Activated naive CD8-positive, alpha-beta T cell treated with anti-CD3 and anti-CD28 coated beads for 36 hours (primary cell): ENCODE data around the gene PSPN. TPM values are rescaled to one million over a fixed set of nuclear protein-coding genes. Genes with fewer than 3 reads are reported as not detected.
"Not testable (repeated sequence)": the region's sequence is repeated elsewhere in the genome, so short reads cannot be mapped to it uniquely, and the experiment has no call there.

Source experiments
- DNase-seq: peaks from one replicate; pipeline ENCODE4 v3.0.0; 2021
- H3K27ac Mint-ChIP-seq: one replicate; pipeline ENCODE4 v1.8.0; 2022; ENCODE audit warnings: mild to moderate bottlenecking, moderate library complexity, mixed read lengths
- H3K27me3 Mint-ChIP-seq: one replicate; pipeline ENCODE4 v1.8.0; 2022; ENCODE audit warnings: mild to moderate bottlenecking, mixed read lengths
- H3K36me3 Mint-ChIP-seq: one replicate; pipeline ENCODE4 v1.8.0; 2021; ENCODE audit warnings: mild to moderate bottlenecking, mixed read lengths
- H3K4me1 Mint-ChIP-seq: one replicate; pipeline ENCODE4 v1.8.0; 2021; ENCODE audit warnings: mixed read lengths
- H3K4me3 Mint-ChIP-seq: one replicate; pipeline ENCODE4 v1.8.0; 2022; ENCODE audit warnings: mild to moderate bottlenecking, moderate library complexity, mixed read lengths
- H3K9me3 Mint-ChIP-seq: one replicate; pipeline ENCODE4 v1.8.0; 2022; ENCODE audit warnings: mixed read lengths
- total RNA-seq, 2 experiments: library from RNA; stranded (reverse); gene quantifications; one replicate each; pipeline ENCODE4 v1.2.3, GENCODE V29; 2021

Gene PSPN
- total RNA-seq, 2 experiments from 2014 or later: 0.92 to 1.2 TPM

- no peaks in the 10 kb centered on the region for H3K27me3 Mint-ChIP-seq
- H3K36me3 Mint-ChIP-seq: peaks cover 5% of the 10 kb centered on the region
- no peaks in the 10 kb centered on the region for H3K4me1 Mint-ChIP-seq
- DNase-seq: no peak
- H3K9me3 Mint-ChIP-seq: no peaks in the 10 kb centered on the region
- H3K27ac Mint-ChIP-seq: no peak overlapping the region
- no peak overlapping the region for H3K4me3 Mint-ChIP-seq
Observed at GRCh38 chr19:6413291-6413690, 37.6 kb upstream of the PSPN start.

GRCh38 chr19:6412447-6413091 is 36.8 kb upstream of the PSPN start:
- H3K27ac Mint-ChIP-seq: no peak overlapping the region
- H3K4me1 Mint-ChIP-seq: no peaks in the 10 kb centered on the region
- peaks cover 5% of the 10 kb centered on the region for H3K36me3 Mint-ChIP-seq
- H3K9me3 Mint-ChIP-seq: no peaks in the 10 kb centered on the region
- no peak overlapping the region for H3K4me3 Mint-ChIP-seq
- H3K27me3 Mint-ChIP-seq: no peaks in the 10 kb centered on the region
- DNase-seq: peak; percentile 47

GRCh38 chr19:6412061-6412446 is 36.3 kb upstream of the PSPN start:
- H3K27me3 Mint-ChIP-seq: no peaks in the 10 kb centered on the region
- H3K27ac Mint-ChIP-seq: no peak overlapping the region
- H3K4me1 Mint-ChIP-seq: no peaks in the 10 kb centered on the region
- no peak for DNase-seq
- no peak overlapping the region for H3K4me3 Mint-ChIP-seq
- peaks cover 5% of the 10 kb centered on the region for H3K36me3 Mint-ChIP-seq
- H3K9me3 Mint-ChIP-seq: no peaks in the 10 kb centered on the region

GRCh38 chr19:6409346-6409745 is 33.6 kb upstream of the PSPN start:
- no peaks in the 10 kb centered on the region for H3K27me3 Mint-ChIP-seq
- no peak overlapping the region for H3K4me3 Mint-ChIP-seq
- H3K36me3 Mint-ChIP-seq: peaks cover 5% of the 10 kb centered on the region
- no peak for DNase-seq
- H3K4me1 Mint-ChIP-seq: no peaks in the 10 kb centered on the region
- no peaks in the 10 kb centered on the region for H3K9me3 Mint-ChIP-seq
- no peak overlapping the region for H3K27ac Mint-ChIP-seq

GRCh38 chr19:6406401-6406800 is 30.7 kb upstream of the PSPN start:
- no peak overlapping the region for H3K4me3 Mint-ChIP-seq
- H3K36me3 Mint-ChIP-seq: no peaks in the 10 kb centered on the region
- DNase-seq: no peak
- H3K4me1 Mint-ChIP-seq: no peaks in the 10 kb centered on the region
- no peak overlapping the region for H3K27ac Mint-ChIP-seq
- no peaks in the 10 kb centered on the region for H3K9me3 Mint-ChIP-seq
- no peaks in the 10 kb centered on the region for H3K27me3 Mint-ChIP-seq

GRCh38 chr19:6402837-6403608 is 27.3 kb upstream of the PSPN start:
- Mint-ChIP-seq H3K27me3 (no peaks in the 10 kb centered on the region), H3K9me3 (no peaks in the 10 kb centered on the region), H3K4me3 (no peak overlapping the region), H3K4me1 (no peaks in the 10 kb centered on the region), H3K36me3 (no peaks in the 10 kb centered on the region), H3K27ac (no peak overlapping the region)
- no peak for DNase-seq

GRCh38 chr19:6402058-6402457 is 26.3 kb upstream of the PSPN start:
- H3K4me1 Mint-ChIP-seq: no peaks in the 10 kb centered on the region
- H3K9me3 Mint-ChIP-seq: no peaks in the 10 kb centered on the region
- no peak overlapping the region for H3K27ac Mint-ChIP-seq
- no peak for DNase-seq
- H3K4me3 Mint-ChIP-seq: no peak overlapping the region
- H3K27me3 Mint-ChIP-seq: no peaks in the 10 kb centered on the region
- H3K36me3 Mint-ChIP-seq: no peaks in the 10 kb centered on the region

GRCh38 chr19:6400062-6400944 is 24.6 kb upstream of the PSPN start:
- not testable (repeated sequence) for DNase-seq, H3K4me1 Mint-ChIP-seq, H3K36me3 Mint-ChIP-seq, H3K27me3 Mint-ChIP-seq, H3K4me3 Mint-ChIP-seq, H3K9me3 Mint-ChIP-seq, H3K27ac Mint-ChIP-seq

- Mint-ChIP-seq H3K27me3 (no peaks in the 10 kb centered on the region), H3K9me3 (no peaks in the 10 kb centered on the region), H3K4me3 (no peak overlapping the region), H3K27ac (no peak overlapping the region), H3K36me3 (peaks cover 12% of the 10 kb centered on the region), H3K4me1 (peaks cover 8% of the 10 kb centered on the region)
- DNase-seq: no peak
Observed at GRCh38 chr19:6396305-6396704, 20.6 kb upstream of the PSPN start.

GRCh38 chr19:6394831-6395230 is 19.1 kb upstream of the PSPN start:
- Mint-ChIP-seq H3K4me1 (peaks cover 11% of the 10 kb centered on the region), H3K27me3 (no peaks in the 10 kb centered on the region), H3K36me3 (peaks cover 16% of the 10 kb centered on the region), H3K4me3 (no peak overlapping the region), H3K9me3 (no peaks in the 10 kb centered on the region), H3K27ac (no peak overlapping the region)
- DNase-seq: no peak

- Mint-ChIP-seq H3K36me3 (peaks cover 16% of the 10 kb centered on the region), H3K27ac (peak overlapping the region; percentile 94), H3K9me3 (no peaks in the 10 kb centered on the region), H3K27me3 (no peaks in the 10 kb centered on the region), H3K4me3 (peak overlapping the region; percentile 95), H3K4me1 (peaks cover 11% of the 10 kb centered on the region)
- no peak for DNase-seq
Observed at GRCh38 chr19:6393983-6394412, 18.3 kb upstream of the PSPN start.

- H3K27me3 Mint-ChIP-seq: no peaks in the 10 kb centered on the region
- H3K4me1 Mint-ChIP-seq: peaks cover 11% of the 10 kb centered on the region
- no peaks in the 10 kb centered on the region for H3K9me3 Mint-ChIP-seq
- H3K27ac Mint-ChIP-seq: peak within 1 kb of the TSS; percentile 94
- H3K4me3 Mint-ChIP-seq: peak within 1 kb of the TSS; percentile 95
- H3K36me3 Mint-ChIP-seq: peaks cover 17% of the 10 kb centered on the region
- peak; percentile 96 for DNase-seq
Observed at GRCh38 chr19:6393074-6393982, 17.6 kb upstream of the PSPN start, which contains the start of gene GTF2F1. Gene GTF2F1 (minus strand): TSS chr19:6393164. CDS start chr19:6392995, 169 bp downstream.

GRCh38 chr19:6392221-6393073 is 16.7 kb upstream of the PSPN start:
- peaks cover 20% of the 10 kb centered on the region for H3K36me3 Mint-ChIP-seq
- H3K9me3 Mint-ChIP-seq: no peaks in the 10 kb centered on the region
- DNase-seq: no peak
- peaks cover 11% of the 10 kb centered on the region for H3K4me1 Mint-ChIP-seq
- peak overlapping the region; percentile 94 for H3K27ac Mint-ChIP-seq
- H3K4me3 Mint-ChIP-seq: peak overlapping the region; percentile 95
- H3K27me3 Mint-ChIP-seq: no peaks in the 10 kb centered on the region
